Activated CD8-positive, alpha-beta T cell treated with anti-CD3 and anti-CD28 coated beads for 36 hours (primary cell): ENCODE results near the gene GRAMD1B. TPM values are rescaled to one million over a fixed set of nuclear protein-coding genes. Genes with fewer than 3 reads are reported as not detected.

Source experiments
- ATAC-seq: fragments of 200-7000 bp; cut with Tn5 transposase; one replicate; pipeline ENCODE4 v1.10.0; 2021; ENCODE audit warnings: mild to moderate bottlenecking, moderate library complexity
- CTCF ChIA-PET: fragments of 350-600 bp; sonication (Branson Sonifier 250); formaldehyde crosslinking; loops from one replicate; lab custom pipeline; 2021; ENCODE audit warnings: antibody characterized with exemption; lab: Charles Lee
- POLR2A ChIA-PET: fragments of 350-600 bp; sonication (Branson Sonifier 250); formaldehyde crosslinking; loops from one replicate; lab custom pipeline; 2021; ENCODE audit warnings: antibody characterized with exemption; lab: Charles Lee
- DNase-seq: peaks from one replicate; pipeline ENCODE4 v3.0.0-alpha.2; 2020
- H3K27ac Mint-ChIP-seq: one replicate; pipeline ENCODE4 v1.8.0; 2021; ENCODE audit warnings: mild to moderate bottlenecking, mixed read lengths
- H3K27me3 Mint-ChIP-seq: one replicate; pipeline ENCODE4 v1.8.0; 2021; ENCODE audit warnings: mixed read lengths
- H3K36me3 Mint-ChIP-seq: one replicate; pipeline ENCODE4 v1.8.0; 2021; ENCODE audit warnings: low read depth, mixed read lengths
- H3K4me1 Mint-ChIP-seq: one replicate; pipeline ENCODE4 v1.8.0; 2021; ENCODE audit warnings: low read depth, mixed read lengths
- H3K4me3 Mint-ChIP-seq: one replicate; pipeline ENCODE4 v1.8.0; 2021; ENCODE audit warnings: mild to moderate bottlenecking, moderate library complexity, mixed read lengths
- H3K9me3 Mint-ChIP-seq: one replicate; pipeline ENCODE4 v1.8.0; 2021; ENCODE audit warnings: mixed read lengths
- intact Hi-C: fragments of 100-400 bp; cut with micrococcal nuclease; formaldehyde crosslinking; loops from one replicate; pipeline ENCODE4 v1.10.0; 2022
- total RNA-seq, 2 experiments: library from RNA; stranded (reverse); gene quantifications; one replicate each; pipeline ENCODE4 v1.2.3, GENCODE V29; 2021
- TF ChIP-seq, protein P1 (sequence below): fragments of 200-600 bp; IDR thresholded peaks from one replicate; pipeline ENCODE4 v1.8.0; 2022; ENCODE audit warnings: antibody characterized with exemption, mild to moderate bottlenecking

Gene GRAMD1B
- total RNA-seq, 2 experiments from 2014 or later, result 15.4 to 16.2 TPM

DNA sequence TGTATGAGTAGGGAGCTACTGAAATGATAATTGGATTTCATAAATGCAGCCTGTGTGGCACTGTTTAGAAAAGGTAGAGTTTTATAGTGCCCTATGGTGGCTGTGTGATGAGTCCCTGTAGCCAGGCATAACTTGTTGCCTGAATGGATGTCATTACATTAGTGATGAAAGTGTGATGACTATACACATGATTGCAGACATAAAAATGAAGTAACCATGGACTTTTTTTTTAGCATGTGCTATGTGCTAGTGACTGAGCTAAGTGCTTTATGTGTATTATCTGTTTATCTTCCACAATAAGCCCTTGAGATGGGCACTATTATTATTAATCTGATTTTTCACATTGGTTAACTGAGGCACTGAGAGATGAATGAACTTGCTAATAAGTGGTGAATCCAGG lies 13.5 kb upstream of the GRAMD1B start:
- DNase-seq (no peak), ATAC-seq (no peak)
- Mint-ChIP-seq H3K4me1 (no peaks in the 10 kb centered on the region), H3K27ac (no peak overlapping the region), H3K4me3 (no peak overlapping the region), H3K9me3 (no peaks in the 10 kb centered on the region), H3K27me3 (peaks cover 10% of the 10 kb centered on the region), H3K36me3 (no peaks in the 10 kb centered on the region)
- intact Hi-C loops, result no loop called here
- TF ChIP-seq, protein P1, sequence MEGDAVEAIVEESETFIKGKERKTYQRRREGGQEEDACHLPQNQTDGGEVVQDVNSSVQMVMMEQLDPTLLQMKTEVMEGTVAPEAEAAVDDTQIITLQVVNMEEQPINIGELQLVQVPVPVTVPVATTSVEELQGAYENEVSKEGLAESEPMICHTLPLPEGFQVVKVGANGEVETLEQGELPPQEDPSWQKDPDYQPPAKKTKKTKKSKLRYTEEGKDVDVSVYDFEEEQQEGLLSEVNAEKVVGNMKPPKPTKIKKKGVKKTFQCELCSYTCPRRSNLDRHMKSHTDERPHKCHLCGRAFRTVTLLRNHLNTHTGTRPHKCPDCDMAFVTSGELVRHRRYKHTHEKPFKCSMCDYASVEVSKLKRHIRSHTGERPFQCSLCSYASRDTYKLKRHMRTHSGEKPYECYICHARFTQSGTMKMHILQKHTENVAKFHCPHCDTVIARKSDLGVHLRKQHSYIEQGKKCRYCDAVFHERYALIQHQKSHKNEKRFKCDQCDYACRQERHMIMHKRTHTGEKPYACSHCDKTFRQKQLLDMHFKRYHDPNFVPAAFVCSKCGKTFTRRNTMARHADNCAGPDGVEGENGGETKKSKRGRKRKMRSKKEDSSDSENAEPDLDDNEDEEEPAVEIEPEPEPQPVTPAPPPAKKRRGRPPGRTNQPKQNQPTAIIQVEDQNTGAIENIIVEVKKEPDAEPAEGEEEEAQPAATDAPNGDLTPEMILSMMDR, result no peak
- ChIA-PET POLR2A (interaction anchor here (1.3 to 1.5 kb wide), 2 partner anchors 10 to 11 kb away, joined by 3 to 4 read pairs; no protein-coding TSS in a partner anchor), CTCF (interaction anchor here (0.6 to 5.6 kb wide), 6 partner anchors 9 to 305 kb away, joined by 3 to 31 read pairs (median 4); no protein-coding TSS in a partner anchor)

DNA sequence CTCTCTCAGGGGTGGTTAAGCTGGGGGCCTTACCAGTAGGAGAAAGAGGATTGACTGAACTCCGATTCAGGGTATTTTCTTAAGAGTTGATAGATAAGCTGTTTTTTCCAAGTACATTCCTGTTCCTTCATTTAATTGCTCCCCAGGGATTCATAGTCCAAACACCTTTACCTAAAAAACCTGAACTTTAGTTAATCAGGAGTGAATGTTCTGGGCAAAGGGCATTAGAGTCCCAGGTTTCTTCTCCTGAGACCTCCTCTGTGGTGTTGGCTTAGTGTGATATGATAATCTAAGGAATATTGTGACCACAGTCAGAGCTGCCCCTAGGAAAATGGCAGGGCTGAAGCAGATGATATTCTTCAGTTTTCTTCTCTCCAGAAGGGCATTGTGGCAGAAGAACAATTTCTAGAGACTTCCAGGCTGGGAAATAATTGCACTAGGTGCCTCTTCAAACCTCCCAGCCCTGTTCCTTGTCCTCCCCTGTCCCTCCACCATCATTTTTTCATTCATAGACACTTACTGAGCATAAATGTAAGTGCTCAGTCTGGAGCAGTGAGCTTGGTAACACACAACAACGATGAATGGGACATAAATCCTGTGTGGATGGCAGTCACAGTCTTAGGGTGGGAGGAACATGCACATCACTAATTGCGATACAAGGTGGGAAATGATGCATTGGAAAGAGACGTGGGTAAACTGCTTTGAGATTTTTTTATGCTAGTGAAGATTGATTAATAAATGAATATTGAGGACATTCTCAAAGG lies 11.5 kb upstream of the GRAMD1B start:
- CTCF ChIA-PET, result interaction anchor here (0.7 to 5.6 kb wide), 2 partner anchors 11 to 172 kb away, joined by 3 to 31 read pairs; no protein-coding TSS in a partner anchor
- H3K27ac Mint-ChIP-seq, result no peak overlapping the region
- no peaks in the 10 kb centered on the region for H3K4me1 Mint-ChIP-seq
- no peaks in the 10 kb centered on the region for H3K36me3 Mint-ChIP-seq
- TF ChIP-seq, protein P1, result no peak
- DNase-seq (no peak), ATAC-seq (no peak)
- intact Hi-C loops, result no loop called here
- peaks cover 16% of the 10 kb centered on the region for H3K27me3 Mint-ChIP-seq
- POLR2A ChIA-PET, result no interaction called here
- H3K4me3 Mint-ChIP-seq, result no peak overlapping the region
- no peaks in the 10 kb centered on the region for H3K9me3 Mint-ChIP-seq

DNA sequence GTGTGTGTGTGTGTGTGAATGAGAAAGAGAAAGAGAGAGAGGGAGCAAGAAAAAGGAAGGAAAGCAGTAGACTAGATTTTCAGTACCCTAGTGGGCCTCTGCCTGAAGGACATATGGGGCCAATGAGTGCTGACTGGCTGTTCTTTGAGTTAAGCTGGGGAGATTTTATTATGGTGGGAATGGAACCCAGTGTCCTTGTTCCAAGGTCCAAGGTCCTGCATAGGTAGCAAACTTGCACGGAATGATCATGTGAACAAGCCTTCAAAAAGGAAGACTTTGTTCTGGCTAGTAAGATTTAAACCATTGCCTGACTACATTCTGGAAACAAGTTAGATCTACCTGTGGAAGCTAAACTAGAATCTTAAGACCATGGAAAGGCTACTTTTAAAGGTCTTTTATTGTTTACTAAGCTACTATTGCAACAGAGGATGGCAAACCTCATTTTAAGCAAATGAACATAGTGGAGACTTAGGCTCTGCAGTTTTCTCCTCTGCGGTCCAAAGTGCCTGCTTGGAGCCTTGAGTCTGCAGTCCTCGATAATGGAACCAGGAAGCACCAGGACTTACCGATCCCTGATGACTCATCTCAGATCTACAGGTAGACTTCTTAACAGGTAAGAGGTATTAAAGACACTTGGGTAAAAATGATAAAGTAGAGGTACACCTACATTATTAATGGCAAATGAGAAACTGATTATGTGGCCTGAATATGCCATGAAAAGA lies 10.2 kb upstream of the GRAMD1B start:
- H3K4me1 Mint-ChIP-seq, result no peaks in the 10 kb centered on the region
- TF ChIP-seq, protein P1, result no peak
- ATAC-seq, result no peak

DNA sequence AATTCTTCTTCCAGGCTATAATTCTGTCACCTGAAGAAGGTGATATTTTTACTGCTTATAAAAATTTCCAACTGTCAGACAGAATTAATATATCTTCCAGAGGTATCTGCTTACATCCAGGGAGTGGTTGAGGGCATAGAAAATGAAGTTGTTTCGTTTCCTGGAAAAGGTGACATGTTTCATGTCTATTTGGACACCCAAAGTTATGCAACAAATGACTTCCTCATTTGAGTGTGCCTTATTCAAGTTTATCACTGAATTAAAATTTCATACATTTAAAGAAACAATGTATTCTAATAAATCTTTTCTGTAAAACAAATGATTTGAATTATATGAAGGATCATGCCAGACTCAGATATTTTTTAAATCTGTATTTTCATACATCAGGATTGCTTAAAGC lies 8.5 kb upstream of the GRAMD1B start:
- Mint-ChIP-seq H3K36me3 (no peaks in the 10 kb centered on the region), H3K4me3 (no peak overlapping the region), H3K9me3 (no peaks in the 10 kb centered on the region), H3K4me1 (no peaks in the 10 kb centered on the region), H3K27me3 (peaks cover 19% of the 10 kb centered on the region), H3K27ac (no peak overlapping the region)
- ChIA-PET POLR2A (interaction anchor here (0.7 kb wide), 1 partner anchor 155 kb away, joined by 3 read pairs; no protein-coding TSS in a partner anchor), CTCF (interaction anchor here (0.9 kb wide), 1 partner anchor 14 kb away, joined by 3 read pairs; no protein-coding TSS in a partner anchor)
- DNase-seq (no peak), ATAC-seq (no peak)
- TF ChIP-seq, protein P1, result no peak
- intact Hi-C loops, result no loop called here

More for the DNA sequence above, 10.2 kb upstream of the GRAMD1B start:
- H3K36me3 Mint-ChIP-seq, result no peaks in the 10 kb centered on the region
- no peak overlapping the region for H3K4me3 Mint-ChIP-seq
- ChIA-PET POLR2A (no interaction called here), CTCF (interaction anchor here (5.6 kb wide), 1 partner anchor 13 kb away, joined by 31 read pairs; no protein-coding TSS in a partner anchor)
- no peak overlapping the region for H3K27ac Mint-ChIP-seq
- DNase-seq, result no peak
- no peaks in the 10 kb centered on the region for H3K9me3 Mint-ChIP-seq
- H3K27me3 Mint-ChIP-seq, result peaks cover 22% of the 10 kb centered on the region
- intact Hi-C loops, result no loop called here
